CD4-positive, alpha-beta T cell treated with Interleukin-21 for 1 hour (primary cell): Measurements from ENCODE around the gene GRP.

Experiments
- DNase-seq: peaks from one replicate; pipeline ENCODE4 v3.0.0-alpha.2; 2020

The GRP gene

DNA sequence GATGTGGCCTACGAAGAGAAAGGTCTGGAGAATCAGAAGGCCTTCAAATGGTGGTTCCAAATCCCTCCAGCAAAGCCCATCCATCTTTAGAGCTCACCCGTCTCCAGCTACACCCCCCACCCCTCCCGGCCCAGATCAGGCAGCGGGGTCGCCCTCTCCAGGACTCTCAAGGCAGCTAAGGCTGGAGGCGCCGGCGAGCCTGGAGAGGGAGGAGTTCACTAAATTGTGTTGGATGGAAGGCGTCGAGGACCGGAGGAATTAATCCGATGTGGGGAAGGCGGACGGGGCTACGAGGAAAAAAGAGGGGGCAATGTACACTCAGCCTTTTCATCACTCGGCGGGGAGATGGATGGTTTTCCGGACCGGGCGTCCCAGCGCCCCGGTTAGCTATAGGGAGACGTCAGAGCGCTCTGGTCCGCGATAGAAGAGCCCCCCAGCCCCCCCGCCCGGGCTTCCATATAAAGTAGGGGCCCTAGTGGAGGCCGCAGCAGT, at the start of gene GRP:
Gene GRP (plus strand): TSS at position 487 of the 492 bp plus-strand sequence. CDS start 108 bp downstream, outside the sequence.
- DNase-seq = no peak

DNA sequence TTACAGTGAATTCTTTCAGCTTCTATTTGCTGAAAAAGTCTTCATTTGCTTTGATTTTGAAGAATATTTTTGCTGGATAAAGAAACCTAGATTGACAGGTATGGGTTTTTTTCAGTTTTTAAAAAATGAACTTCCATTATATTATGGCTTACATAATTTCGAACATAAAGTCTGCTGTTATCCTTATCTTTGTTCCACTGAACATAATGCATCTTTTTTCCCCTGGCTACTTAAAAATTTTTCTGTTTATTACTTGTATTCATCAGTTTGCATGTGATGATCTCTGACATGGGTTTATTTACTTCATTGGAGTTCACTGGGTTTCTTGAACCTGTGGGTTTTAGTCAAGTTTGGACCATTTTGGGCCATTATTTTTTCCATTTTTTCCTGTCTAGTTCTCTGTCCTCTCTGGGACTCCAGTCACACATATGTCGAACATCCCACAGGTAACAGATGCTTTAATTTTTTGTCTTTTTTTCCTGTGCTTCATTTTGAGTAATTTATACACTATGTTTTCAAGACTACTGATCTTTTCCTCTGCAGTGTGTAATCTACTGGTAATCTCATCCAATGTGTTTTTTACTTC, 47.2 kb upstream of the GRP start:
- DNase-seq = no peak

DNA sequence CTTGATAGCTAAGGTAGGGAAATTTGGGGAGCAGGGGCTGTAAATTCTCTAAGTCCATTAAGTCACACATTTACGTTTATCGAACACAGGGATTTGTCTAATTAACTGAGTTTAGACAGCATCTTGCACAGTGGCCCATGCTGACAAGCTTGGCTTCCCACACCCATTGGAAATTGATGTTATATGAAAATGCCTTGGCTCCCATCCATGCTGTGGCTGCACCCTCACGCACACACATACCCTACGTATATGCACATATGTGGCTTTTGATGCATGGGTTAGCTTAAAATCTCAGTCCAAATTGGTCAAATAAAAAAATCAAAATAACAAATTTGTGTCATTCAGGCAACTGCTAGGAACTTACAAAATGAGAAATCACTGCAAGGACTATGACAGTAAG, 42.5 kb upstream of the GRP start:
- no peak for DNase-seq

DNA sequence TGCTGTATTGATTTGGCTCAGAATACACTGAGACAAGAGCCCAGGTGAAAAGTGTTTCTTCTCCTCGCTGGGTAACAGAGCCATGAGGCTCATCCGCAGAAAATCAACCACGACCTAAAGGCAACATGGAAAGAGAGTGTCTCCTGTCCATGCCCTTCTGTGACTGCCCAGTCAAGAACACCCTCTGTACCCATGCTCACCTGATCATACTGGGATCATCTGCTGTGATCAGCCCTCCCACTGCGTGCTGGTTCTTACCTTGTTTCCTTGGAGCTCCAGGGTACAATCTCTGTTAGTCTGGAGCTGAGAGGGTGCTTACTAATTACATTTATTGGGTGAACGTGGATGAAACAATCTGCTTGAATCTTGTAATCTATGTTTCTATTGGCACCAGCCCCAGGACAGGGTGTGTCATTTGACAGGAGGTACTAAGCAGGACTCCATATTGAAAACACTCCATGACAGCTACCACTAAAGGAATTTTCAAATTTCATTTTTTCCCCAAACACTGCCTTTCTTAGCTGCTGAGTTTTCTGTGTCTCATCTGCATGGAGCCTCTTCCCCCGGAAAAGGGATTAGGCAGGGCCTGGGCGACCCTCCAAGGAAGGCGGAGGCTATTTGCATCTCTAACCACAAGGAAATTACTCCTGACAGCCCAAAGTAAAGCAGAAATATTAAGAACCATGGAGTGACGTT, 39.7 kb upstream of the GRP start:
- DNase-seq = no peak

DNA sequence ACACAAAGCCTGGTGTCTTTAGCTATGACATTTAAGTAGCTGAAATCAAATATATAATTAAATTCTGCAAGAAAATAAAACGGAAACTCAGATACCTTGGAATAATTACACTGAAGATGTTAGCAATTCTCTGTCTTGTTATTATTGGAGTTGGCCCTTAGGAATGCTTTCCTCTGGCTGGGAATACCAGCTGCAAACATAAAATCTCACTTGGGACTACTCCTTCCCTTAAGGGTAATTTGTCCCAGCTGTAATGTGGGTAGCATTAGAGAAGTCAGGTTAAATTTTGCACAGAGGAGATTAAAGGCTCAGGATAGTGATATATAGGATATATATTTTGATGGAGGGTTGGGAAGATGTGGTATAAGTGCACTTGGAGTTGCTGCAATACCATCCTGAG, 37.3 kb upstream of the GRP start:
- no peak for DNase-seq

DNA sequence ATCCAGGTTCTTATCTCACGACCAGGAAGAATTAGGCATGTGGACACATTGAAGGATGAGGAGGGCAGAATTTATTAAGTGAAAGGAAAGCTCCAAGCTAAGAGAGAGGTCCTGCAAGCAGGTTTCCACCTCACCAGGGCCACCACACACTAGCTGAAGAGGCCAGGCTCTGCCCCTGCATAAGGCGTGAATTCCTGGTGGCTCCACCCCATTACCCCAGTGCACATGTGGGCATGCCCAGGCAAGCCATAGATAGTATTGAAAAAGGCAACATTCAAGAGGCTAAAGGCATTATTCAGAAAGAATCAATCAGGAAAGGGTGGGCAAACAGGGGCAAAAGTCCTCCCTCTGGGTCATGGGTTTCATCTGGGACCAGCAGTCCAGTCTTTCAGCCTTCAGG, 30.9 kb upstream of the GRP start:
- DNase-seq = no peak

DNA sequence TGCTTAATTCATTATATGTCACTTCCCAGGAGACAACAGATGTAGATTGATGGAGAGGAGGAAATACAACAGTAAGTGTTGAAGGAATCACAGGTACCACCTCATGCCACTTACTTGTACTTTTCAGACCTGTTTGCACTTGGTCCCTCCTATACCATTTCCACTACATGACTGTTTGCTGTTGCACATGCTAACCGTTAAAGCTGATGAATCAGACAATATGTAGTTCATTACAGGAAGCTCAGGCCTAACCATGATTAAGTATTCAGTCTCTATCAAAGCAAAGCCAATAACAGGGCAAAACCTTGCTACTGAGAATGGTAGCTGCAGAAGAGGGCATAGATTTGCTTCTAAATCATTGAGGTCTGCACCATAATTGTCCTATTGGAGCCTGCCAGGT, 30.2 kb upstream of the GRP start:
- DNase-seq = no peak

DNA sequence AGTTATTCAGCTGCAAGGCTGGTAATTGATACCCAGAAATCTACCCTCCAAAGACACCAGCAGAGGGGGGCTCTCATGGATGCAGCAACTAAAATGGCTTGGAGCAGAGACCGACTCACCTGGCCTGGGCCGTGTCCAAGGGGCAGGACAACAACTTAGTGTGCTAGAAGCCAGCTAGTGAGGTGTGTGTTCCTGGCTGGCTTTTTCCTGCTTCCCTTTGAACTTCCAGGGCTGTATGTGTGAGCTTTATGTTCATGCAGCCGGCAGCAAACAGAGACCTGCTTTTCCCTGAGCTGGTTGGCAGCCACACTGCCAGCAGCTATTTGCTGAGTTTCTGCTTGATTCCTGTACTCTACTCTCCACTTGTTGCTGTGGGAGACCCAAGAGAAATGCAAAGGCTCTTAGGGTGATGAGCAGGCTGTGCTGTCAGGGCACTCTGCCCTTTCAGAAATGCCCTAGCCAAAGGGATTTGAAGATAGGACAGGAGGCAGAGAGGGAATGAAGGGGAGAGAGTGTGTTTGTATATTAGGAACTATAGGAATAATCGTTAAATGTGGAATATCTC, 23.7 kb upstream of the GRP start:
- DNase-seq = no peak

DNA sequence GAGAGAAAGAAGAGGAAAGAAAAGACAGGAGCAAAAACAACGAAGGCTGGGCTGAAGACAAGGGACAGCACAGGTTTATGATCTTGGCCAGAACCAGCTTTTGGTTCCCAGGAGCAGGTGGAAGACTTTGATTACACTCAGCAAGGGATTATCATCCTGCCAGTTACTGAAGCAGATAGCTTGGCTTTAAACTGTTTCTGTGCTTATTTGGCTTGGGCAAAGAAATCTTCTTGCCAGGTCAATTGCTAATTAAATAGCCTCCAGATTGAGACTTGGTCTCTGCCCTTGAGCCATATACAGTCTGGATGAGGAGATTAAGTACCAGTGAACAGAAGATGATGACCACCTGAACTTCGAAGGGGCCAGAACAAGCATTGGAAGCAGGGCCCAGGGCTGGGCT, 22.3 kb upstream of the GRP start:
- DNase-seq = no peak

DNA sequence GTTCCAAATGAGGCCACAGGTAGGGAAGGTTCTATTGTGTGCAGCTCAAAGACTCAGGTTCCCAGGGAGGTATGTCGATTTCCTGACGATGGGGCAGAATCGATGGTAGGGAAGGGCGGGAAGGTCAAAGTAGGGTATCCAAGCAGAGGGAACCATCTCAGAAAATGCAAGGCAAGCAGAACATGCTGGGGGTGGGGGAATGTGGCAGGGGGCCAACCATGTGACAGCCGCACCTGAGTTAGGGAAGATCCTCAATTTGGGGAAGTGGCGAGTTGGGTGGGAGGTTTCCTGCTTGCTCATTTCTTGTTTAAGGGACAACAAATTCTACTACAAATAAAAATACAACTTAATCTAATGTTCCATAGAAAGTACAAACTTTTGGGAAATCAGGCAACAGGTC, 21.7 kb upstream of the GRP start:
- DNase-seq = no peak

DNA sequence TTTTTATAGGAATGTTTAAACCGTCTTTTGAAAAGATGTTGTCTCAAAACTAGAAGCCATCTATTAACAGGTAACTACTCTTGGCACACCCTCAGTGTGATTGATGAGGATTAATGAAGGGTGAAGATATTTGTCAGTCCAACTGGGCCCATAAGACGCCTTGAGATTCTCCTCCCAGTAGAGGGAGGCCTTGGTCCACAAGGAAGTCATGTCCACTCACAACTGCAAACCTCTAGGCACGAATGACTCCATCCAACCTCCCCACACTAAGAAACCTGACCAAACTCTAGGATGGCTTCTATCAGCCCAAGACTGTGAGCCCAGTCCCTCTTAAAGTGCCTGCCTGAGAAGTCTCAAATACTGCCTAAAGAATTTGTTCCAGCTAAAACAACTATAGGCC, 19.2 kb upstream of the GRP start:
- no peak for DNase-seq

DNA sequence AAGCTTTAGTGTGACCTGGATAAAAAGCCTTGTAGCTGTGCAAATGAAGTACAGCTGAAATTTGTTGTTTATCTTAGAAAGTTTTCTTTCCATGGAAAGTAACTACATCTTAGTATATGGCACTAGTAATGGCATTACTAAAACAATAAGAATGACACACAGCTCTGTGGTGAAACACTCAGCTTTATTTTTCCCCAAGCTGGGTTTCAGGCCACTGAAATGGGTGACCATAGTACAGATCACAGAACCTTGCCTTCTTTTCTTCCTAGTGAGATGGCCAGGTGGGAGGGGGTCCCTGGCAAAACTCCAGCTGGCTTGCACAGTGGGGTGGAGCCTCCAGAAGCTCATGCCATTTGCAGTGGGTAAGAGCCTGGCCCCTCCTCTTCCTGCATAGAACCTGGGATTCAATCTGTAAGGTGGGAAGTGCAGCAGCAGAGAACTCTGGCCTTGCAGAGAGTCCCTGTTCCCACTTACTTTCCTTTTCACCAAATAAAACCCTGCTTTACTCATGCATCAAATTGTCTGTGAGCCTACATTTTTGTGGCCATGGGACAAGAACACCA, 17.6 kb upstream of the GRP start:
- no peak for DNase-seq

DNA sequence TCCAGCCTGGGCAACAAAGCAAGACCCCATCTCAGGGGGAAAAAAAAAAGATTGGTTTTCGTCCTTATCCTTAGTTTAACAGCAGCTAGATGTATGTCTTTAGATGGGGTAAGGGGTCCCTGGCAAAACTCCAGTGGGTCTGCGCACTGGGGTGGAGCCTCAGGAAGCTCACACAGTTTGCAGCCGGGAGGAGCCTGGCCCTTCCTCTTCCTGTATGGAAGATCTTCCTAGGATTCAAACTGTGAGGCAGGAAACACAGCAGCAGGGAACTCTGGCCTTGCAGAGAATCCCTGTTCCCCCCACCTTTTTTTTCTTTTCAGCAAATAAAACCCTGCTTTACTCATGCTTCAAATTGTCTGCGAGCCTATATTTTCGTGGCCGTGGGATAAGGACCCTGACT, 12.5 kb upstream of the GRP start:
- DNase-seq = no peak

DNA sequence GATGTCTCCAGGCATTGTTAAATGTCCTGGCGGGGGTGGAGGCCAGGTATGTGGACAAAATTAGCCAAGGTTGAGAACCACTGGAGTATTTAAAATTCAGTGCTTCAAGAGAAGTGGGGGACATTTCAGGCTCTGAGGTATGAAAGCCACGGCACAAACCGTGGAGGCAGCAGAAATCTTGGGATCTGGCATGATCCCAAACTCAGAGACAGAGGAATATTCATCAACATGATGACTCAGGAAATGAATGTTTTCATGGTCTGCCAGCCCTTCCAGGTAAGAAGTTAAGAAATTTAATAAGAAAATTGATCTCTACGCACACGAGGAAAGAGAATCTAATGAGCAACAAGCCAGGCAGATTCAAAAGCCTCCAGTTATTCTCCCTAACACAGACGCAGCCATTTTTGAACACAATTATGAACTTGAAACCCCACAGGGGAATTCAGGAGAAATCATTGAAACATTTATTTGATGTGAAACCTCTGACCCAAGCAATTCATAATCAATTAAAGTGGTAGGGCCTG, 11.3 kb upstream of the GRP start:
- no peak for DNase-seq

DNA sequence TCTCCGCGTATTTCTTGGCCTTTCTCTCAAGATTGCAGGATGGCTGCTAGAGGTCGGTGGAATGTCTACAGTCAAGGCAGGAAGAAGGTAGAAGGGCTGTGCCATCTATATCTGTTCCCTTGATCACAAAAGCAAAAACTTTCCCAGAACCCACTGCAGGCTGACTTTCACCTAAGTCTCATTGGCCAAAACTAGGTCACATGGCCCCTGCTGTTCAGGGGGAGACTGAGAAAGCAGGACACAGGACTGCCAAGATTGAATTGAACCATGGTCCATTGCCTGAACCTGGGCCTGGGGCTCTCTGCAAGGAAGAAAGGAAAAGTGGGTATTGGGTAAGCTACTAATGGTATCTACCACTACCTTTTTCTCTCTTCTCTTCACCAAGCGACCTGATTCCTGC, 9.7 kb upstream of the GRP start:
- no peak for DNase-seq

DNA sequence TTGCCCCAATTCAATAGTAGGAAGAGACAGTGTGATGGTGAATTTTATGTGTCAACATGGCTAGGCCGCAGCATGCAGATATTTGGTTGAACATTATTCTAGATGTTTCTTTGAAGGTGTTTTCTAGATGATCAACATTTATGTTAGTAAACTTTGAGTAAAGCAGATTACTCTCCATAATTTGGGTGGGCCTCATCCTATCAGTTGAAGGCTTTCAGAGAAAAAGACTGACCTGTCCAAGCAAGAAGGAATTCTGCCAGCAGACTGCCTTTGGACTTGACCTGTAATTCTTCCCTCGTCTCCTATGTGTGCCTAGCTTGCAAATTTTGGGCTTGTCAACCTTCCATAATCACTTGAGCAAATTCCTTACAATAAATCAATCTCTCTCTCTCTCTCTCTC, 8.3 kb upstream of the GRP start:
- DNase-seq = no peak

DNA sequence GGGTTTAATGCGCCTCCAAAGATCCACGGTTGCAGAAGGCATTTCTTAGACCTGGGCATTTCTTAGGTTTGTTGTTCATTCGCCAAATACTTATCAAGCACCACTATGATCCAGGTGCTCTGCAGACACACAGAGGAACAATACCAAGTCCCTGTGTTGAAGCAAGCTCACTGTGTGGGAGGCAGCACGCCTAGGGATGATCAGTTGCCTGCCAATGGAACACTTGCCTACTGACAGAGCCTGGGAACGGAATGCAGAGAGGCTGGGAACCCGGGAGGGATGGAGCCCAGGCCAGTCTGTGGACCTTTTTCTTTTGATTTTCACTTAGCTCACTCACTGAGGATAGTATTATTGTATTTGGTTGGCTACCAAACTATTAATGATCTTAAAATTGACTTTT, 1.9 kb upstream of the GRP start:
- DNase-seq = no peak

DNA sequence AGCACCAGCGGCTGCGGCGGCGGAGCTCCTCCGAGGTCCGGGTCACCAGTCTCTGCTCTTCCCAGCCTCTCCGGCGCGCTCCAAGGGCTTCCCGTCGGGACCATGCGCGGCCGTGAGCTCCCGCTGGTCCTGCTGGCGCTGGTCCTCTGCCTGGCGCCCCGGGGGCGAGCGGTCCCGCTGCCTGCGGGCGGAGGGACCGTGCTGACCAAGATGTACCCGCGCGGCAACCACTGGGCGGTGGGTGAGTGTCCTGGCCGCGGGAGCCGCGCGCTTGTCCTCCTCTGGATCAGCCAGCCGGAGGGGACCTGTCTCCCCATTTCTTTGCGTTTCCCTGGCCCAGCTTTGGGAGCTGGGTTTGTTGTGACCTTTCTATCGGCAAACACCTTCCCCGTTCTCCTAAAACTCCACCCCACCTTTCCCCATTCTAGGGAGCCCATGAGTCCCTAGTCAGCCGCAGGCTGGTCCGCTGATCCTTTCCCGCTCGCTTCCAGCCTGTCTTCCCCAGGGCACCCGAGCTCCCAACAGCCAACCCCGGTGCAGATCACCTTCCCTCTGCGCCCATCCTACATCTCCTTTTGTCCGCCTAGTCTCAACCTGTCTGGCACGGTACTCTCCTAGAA, 316 bp downstream of the GRP start:
- no peak for DNase-seq

DNA sequence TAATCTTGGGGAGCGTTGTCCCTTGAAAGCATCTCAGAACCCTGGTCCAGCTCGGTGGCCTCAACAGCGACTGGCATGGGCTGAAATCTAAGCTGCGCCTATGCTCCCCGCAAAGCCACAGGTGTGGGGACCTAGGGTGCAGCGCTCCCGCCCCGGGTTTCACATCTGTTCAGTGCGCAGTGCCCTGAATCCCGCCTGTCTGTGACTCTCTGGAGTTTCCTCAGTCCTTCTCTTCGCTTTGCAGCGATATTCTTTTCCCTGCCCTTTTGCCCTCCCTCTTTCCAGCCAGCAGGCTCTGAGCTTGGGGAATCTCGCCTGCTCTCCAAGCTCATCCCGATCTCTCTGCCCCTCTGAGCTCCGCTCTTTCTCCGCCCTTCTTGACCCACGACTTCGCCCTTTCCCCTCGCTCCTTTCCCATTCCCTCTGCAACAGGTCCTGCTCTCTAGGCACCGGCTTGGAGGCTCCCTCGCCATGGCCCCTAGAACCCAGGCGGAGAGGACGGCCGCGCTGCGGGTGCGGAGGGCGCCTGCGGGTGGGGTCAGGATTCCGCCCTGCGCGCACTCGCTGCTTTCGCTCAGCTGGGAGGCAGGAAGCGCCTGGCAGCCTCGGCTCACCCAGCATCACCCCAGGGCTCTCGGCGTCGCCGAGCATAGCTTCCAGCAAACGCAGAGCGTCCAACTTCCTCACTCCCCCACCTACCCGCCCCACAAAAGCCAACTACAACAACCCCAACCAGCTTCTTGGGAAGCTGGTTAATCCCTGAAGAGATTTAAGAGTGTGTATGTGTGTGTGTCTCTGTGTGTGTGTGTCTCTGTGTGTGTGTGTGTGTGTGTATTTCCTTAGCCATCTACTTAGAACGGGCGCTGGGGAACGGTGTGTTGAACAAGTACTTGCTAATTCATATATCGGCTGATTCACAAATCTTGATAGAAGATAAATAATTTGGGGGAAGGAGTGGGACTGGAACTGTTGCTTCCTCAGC, 1.1 kb downstream of the GRP start:
- DNase-seq = no peak

DNA sequence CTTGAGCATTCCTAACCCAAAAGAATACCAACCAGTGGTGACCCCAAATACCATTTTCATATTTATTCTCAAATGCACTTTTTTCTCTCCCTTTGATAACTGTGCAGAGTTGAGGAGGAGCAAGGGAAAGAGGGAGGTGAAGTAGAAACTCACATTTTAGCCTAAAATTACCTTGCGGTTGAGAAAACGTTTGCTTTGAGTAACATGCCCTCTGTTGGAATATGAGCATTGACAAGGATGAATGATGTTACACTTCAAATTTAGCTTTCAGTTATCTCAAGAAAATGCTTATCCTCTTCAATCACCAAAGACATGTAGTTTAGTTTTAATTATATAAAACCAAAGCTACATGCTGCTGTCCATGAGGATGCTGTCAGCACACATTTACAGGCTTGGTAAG, 2.4 kb downstream of the GRP start:
- DNase-seq = no peak

DNA sequence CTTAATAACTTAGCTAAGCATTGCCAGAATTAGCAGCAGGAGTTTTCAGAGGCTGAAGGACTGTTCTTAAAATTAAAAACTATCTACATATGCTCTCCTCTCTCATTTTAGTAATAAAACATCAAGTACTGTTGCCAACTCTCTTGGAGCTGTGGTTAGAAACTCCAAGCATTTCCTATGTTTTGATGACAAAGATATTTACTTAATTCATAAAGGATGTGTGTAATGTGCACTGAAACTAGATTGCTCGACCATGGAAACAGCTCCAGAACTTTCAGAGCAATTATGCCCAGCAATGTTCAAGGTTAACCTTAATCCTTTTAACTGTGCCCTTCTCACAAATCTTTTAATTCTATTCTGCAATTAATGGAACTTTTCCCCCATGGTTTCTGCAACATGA, 8.4 kb downstream of the GRP start:
- no peak for DNase-seq

DNA sequence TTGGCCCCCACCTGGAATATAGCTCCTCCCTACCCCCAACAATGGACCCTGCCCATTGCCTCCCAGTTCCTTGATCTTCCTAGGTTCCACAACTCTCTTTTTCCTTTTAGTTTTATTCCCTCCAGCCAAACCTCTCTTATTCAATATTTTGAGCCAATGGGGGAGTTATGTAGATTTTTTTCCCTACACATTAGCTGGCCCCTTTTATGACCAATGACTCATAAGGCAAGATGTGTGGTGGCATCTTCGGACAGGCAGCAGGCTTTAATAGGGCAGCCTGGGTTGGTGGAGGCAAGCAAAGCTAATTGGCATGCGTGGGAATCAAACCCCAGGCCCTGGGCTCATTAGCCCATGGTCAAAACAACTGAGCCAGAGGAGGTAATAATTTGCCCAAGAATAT, 9.2 kb downstream of the GRP start:
- no peak for DNase-seq
